ENCODE data around the gene XRN2.

XRN2 gene

DNA sequence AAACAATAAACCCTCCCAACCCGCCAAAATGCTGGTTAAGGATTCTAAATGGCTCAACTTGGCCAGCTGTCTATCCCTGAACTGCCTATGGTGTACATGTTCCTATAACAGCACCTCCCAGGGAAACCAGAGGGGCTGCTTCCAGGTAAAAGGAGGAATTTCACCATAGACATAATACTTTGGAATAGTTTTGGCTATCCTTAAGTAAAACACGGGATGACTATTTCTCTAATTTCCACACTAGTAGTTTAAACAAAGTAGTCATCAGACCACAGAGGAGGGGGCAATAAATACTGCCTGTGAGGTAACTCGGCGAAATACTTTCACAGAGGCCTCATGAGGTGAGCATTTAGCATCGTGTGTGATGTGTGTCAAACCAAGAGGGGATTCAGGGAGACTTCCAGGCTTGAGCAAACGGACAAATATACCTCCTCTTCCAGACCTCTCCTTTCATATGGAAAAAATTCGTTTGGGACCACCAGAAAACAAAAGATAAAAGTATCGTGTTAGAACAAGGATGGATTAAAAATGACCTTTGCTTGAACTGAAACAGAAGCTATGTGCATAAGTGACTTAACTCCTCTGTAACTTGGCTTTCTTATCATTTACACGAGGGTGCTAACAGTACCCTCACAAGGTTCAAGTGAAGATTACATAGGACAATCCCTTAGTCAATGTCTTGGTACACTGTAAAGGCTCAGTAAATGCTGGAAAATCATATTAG lies 1.0 kb upstream of the XRN2 start:
- FAIRE-seq: no peak

DNA sequence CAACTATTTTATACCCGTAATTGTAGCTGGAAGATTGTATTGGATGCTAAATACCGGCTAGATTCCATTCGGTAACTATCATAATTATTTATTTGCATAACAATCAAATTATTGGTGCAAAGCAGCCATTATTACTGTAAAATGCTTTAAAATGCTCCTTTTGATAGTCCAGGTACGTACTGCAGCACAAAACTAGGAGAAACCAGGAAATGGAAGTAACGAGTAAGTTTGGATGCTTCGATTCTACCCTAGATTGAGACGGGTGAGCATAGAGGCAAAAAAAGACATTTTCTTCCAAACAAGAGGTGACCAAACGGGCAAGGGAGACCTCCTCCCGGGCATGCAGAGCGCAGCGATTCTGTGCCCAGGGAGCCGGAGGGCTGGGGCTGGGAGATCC lies 469 bp upstream of the XRN2 start:
- no peak for FAIRE-seq

DNA sequence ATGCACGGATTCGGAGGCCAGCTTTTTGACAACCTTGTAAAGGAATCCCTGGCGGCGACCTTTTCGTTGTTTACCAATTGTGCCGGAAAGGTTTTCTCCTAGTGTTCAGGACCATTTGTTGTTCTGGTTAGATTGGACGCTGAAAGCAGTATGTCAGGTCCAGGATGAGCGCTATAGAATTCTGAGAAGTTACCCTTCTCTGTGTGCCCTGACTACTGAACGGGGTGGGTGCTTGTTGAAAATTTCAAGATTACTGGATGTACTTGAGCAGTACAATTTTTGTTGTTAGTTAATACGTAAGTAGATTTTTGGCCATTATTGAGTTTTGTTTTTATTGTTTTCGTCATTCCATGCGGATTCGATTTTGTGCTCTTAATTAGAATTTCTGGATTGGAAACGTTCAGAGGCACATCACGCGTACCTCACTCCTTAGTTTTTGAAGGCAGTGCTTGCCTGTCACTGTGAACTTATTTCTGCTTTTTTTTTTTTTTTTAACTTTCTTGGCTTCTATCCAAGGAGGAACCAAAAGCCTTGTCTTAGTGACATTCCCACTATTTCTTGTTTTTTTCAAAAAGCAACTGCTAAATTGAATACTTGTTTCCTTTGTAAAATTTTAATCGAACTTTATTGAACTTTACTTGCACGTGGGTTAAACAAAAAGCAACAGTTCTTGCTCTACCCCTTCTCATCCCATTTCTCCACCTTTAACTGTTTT lies 898 bp downstream of the XRN2 start:
- no peak for FAIRE-seq

DNA sequence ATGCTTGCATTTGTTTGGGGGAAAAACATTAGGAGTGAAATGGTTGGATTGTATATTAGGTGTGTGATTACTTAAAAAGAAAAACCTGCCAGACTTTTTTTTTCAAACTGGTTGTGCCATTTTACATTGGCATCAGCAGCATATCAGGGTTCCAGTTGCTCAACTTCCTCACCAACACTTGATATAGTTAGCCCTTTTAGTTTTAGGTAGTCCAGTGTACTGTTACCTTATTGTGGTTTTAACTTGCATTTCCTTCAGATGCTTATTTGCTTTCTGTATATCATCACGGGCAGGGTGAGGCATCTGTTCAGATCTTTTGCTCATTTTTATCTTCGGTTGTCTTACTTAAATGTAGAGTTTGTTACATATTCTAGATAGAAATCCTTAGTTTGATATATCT lies 5.2 kb downstream of the XRN2 start:
- no peak for FAIRE-seq

DNA sequence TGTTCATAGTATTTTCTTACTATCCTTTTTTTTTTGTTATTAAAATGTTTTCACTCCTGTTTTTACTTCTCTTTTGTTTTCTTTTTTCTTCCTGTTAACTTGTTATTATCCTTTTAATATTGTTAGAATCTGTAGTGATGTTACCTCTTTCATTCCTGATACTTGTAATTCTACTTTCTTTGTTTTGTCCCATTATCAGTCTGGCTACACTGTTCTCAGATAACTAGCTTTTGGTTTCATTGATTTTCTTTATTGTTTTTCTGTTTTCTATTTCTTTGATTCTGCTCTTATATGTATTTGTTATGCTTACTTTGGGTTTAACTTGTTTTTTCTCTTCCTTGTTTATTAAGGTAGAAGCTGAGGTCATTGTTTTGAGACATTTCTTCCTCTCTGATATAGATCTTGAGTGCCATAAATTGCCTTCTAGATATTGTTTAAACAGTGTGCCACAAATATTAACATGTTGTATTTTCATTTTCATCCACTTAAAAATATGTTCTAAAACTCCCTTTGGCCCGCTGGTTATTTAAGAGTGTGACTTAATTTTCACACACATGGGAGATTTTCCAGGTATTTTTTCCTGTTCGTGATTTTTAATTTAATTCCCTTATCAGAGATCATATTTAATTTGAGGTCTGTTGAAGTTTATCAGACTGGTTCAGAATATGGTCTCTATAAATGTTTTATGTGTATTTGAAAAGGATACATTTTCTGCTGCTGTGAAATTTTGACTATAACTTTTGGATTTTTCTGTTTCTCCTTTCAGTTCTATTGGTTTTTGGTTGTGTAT lies 6.7 kb downstream of the XRN2 start:
- peak; percentile 53 for FAIRE-seq

DNA sequence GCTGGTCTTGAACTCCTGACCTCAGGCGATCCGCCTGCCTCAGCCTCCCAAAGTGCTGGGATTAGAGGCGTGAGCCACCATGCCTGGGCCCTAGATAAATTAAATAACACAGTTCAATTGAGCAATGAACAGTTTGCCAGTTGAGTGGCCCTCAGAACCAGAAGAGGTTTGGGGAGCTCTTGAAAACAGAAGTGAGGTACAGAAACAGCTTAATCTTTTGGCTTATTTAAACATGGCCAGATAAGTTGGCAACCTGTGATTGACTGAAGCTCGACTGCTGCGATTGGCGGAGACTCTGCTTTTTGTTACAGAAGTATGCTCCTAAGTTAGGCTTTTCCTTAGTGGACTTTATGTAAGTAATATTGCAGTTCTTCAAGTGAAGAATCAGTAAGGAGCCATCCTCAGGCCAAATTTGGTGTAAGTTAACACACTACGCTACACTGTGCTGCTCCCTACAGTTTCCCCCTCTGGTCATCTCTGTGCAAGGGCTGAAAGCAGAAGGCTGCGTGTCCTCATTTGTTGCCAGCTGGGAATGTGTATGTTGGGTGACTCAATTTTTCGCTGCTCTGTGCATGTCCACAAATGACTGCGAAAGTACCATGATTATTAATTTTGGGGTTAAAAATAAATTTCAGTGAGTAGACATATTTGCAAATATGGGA lies 9.8 kb downstream of the XRN2 start:
- FAIRE-seq: no peak

DNA sequence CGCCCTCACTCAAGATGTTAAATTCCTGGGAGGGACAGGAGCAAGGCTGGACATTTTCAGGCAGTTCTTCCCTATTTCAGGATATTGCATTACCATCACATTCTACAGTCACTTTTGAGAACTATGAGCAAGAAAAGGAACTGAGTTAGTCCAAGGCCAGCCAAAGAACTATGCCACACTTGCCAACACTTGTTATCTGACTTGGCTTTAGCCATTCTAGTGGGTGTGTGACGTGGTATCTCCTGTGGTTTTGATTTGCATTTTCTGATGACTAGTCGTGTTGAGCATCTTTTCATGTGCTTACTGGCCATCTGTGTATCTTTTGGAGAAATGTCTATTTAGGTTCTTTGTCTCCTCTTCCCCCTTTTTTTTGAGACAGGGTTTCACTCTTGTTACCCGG lies 12.0 kb downstream of the XRN2 start:
- FAIRE-seq: no peak

DNA sequence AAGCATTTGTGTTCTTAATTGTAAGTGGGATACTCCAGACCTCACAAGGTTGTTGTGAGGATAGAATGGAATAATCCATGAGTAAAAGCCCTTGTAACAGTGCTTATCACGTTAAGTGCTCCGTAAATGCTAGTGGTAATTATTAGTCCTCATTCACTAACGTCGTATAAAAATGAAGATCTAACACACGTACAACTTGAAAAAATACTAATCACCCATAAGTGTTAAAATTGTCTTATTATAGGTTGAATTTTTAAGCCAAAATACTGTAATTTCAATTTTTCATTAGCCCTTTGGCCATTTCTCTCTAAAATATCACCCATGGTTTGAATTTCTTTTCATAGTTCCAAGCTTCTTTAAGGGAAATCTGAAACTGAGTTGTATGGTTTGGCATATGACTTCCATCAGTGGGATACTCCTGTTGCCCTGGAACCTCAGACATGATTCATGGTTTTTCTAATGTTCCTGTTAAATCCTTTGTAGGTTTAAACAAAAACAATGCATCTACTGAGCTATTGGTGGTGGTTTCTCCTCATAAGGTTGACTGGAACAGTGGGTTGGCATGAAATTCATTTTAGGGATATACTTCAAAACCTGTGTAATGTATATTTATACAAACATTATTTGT lies 19.1 kb downstream of the XRN2 start:
- no peak for FAIRE-seq

DNA sequence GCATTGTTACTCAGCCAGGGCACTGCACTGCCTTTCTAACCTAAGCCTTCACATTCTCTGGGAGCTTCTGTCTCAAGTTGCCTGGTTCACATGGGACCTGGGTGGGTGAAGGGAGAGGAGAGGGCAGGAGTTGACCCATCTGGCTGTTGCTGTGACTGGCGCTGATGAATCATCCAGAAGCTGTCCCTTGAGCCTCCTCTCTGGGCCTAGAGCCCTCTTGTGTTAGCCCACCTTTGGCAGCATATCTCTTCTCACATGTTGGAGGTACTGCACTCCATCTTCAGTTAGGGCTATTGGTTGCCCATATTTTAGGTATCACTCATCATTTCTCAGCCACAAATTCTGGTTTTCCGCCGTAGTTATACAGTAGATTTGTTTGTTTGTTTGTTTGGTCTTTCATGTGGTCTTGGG lies 19.8 kb downstream of the XRN2 start:
- FAIRE-seq: no peak

DNA sequence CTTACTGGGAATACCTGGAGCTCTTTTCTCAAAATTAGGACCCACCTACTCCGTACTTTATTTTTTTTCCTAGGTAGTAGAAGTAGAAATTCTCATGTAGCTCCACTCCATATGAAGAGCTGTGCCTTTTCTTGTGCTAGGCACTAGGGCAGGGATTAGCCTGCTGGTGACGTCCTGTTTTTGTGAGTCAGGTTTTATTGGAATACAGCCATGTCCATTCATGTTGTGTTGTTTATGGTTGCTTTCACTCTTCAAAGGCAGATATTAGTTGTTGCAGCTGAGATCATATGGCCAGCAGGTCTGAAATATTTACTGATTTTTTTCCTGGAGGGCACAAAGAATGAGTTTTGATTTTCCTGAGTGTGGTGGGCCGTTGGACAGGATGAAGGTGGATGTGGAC lies 20.5 kb downstream of the XRN2 start:
- FAIRE-seq: no peak

DNA sequence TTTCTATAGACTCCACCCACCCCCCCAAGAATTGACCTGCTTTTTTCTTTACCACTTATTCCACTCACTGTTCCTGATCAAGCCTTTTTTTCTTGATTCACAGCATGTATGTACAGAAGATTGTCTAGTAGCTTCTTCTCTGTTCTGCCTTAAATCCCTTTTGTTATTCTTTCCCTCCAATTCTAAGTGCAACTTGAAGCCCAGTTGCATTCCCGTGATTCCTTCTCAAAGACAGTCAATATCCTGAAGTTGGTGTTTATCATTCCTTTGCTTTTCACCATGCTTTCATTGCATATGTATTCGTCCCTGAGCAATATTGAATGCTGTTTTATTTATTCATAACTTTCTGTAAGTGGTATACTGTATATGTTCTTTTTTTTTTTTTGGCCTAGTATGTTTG lies 21.0 kb downstream of the XRN2 start:
- no peak for FAIRE-seq

DNA sequence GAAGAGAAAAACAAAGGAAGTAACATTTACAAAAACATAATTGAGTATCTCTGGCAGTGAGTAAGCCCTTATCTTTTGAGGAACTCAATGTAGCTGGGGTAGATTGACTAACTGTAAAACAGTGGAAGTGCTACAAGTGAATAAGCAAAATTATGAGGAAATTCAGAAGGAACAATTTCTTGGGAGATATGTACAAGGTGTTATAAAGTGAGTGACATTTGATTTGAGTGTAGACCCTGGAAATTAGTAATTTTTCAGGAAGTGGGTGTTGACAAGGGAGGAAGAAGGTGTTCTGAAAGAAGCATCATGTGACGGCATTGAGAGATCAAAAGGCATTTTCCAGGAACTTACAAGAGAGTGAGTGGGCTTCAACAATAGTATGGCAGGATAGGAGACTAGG lies 22.2 kb downstream of the XRN2 start:
- FAIRE-seq: no peak

DNA sequence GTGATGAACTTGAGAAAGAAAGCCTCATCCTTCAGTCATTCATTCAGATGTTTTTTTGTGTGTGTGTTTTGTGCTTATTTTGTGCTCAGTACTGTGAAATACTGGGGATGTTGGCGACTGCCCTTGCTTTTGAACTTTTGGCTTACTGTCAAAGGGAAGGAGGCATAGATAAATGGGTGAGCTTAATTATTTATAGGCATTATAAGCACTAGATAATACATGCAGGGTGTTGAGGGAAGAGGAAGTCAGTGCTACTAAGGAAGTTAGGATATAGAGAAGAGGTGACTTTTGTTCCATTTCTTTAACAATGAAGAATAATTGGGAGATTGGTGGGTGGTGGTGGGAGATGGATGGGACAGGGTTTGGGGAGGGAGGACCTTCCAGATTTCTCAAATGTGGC lies 23.6 kb downstream of the XRN2 start:
- FAIRE-seq: no peak

DNA sequence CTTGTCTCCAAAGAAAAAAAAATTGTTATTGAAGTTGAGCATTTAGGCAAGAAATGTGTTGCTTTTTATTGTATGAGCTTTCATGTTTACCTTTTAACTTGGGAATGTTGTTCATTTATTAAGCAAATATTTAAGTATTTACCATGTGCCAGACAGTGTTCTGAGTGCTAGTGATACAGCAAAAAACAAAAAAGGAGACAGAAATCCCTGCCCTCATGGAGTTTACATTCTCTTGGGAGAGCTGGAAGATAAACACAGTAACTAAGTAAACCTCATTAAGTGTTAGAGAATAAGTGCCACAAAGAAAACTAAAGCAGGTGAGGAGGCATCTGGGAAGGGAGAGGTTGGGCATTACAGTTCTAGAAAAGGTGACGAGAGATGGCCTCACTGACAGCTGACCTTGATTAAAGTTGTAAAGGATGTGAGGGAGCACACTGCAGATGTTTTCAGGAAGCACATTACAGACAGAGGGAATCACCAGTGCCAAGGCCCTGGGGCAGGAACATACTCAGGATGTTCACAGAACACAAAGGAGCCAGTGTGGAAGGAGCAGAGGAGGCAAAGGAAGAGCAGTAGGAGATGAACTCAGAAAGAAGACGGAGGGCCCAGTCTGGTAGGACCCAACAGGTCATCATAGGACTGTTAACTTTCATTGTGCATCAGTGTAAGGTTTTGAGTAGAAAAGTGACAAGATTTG lies 33.5 kb downstream of the XRN2 start:
- FAIRE-seq: no peak

DNA sequence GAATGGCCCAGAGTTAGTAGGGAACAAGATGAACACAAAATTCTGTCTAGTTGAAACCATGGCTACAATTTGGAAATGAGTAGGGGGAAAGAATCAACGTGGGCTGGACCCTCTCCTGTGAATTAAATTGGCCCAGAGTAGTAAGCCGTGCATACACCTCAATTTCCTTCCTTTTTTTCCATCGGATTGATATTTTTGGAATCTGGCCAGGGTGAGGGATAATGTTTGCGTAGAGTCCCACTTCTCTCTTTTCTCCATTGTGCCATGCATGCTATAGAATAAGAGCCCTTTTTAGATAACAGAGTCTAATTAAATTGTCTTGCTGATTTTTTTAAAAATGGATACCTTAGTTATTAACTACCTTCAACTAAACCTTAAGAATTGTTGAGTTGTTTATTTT lies 35.2 kb downstream of the XRN2 start:
- no peak for FAIRE-seq

DNA sequence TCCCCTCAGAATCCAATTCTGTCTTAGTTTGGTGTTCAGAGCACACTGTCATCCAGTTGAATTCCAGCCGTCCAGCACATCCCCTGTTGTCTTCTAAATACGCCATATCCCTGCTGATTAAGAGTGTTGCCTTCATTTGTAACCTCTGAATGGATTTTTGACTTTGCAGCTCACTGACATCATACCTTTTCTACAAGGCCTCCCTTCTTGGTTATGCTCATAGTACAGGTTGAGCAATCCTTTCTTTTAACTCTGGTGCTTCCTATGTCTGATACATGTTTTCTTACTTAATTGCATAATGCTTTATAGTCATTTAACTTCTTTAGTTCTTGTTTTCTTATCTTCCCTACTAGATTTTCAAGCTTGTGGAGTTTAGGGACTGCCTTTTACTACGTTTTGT lies 36.4 kb downstream of the XRN2 start:
- no peak for FAIRE-seq

DNA sequence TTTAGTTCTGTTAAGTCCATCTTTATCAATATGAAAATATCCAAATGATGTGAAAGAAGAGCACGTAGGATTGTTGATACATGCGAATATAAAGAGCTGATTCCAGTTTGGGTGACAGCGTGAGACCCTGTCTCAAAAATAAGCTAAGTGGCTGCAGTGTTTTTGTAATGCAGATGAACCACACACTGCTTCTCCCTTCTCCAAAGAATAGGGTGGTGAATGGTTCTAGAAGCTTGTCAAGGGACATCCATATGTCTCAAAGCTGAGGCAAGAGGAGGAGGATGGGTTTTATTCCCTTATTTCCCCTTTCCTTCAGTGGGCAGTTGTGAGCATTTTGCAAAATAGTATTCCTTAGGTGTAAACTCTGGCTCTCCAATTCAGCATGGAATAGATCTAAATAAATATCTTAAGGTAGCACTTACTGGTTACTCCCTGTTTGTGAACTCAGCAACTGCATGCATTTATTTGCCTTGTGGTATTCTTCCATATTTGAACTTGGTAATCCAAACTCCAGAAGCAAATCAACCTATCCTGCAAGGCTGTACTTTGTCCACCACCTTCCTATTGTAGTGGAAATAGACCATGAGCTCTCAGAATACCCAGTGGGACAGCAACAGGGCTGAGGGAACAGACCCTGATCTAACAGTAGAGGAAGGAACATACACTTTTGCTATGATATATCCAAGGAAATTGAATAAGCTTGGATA lies 38.0 kb downstream of the XRN2 start:
- no peak for FAIRE-seq

DNA sequence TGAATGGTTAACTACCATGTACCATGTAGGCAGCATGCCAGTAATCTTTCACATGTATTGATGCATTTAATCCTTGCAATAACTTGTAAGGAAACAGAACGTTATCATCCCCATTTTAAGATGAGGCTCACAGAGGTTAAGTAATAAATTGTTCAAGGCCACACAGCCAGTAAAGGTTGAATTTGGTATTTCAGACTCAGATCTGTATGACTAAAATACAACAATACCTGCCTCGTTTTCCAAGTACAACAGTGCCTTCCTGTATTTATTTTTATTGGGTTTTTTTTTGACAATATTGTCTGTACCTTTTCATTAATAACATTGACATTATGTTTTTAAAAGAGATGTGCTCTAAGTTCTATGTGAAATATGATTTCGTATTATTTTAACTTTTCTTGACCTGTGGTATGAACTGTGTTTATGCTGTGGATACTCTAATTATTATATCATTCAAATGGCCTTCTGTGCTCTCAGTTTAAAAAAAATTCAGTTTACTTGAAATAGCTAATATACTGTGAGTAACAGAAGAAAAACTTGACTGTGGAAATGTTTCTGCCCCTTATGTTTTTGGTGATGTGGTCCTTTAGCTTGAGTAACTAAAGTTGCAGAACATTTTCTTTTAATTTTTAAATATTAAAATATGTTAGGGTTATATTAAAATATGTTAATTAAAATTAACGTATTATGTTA lies 39.7 kb downstream of the XRN2 start:
- no peak for FAIRE-seq

DNA sequence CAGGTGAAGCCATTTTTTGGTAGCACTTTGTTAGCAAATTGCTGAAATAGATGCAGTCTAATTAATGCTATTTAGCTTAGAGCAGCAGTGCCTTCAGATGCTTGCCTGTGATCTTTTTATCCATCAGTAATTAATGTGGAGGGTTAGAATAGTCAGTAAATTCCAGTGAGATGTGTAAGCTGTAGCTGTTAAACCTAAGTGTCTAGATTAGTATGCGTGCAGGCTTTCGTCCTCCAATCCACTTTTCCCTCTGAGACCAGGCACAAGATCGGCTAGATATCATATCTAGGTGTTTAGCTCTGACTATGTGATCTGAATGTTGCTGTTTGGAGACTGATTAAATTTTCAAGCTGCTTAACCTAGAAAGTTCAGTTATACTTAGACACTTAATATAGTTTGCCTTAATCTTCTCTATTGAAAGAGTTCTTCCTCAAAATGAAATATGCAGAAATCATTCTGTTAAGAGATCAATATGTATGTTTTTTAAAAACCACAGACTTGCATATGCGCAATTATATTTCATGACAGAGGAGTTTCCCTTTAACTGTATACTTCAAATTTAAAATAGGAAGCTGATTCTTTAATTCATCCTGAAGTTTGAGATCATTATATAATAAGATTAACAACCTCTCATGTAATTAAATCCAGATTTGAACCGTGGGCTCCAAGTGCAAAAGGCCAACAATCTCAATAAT lies 41.2 kb downstream of the XRN2 start:
- no peak for FAIRE-seq

DNA sequence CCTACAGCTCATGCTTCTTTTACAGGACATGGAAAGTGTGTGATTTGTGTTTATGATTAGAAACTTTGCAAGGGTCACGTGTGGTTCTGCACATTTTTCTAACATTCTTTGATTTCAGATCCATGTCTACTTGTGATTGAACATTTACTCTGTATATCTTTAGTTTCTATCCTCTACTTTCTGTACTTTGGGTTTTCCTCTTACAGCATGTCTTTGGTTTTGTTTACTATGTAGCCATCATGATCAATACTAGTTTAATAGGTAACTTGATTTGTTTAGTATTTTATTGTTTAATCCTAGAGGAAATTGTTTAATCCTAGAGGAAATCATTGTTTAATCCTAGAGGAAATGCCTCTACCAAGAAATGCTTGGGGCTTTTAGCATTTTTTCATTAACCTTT lies 41.8 kb downstream of the XRN2 start:
- FAIRE-seq: no peak
